GM20000 (cell line): ENCODE measurements around the gene POU2F3.

Experiments
- DNase-seq: peaks from one replicate; pipeline ENCODE4 v3.0.0; 2012; ENCODE audit warnings: low spot score
- TF ChIP-seq, protein P1 (sequence below): IDR thresholded peaks from 2 replicates; pipeline ENCODE4 v1.5.1; 2012; ENCODE audit warnings: mild to moderate bottlenecking, control low read depth; ENCODE audit errors: extremely low read depth, missing control alignments

The POU2F3 gene

GRCh38 chr11:120298461-120298860 is 58.5 kb downstream of the POU2F3 start:
- TF ChIP-seq, protein P1, sequence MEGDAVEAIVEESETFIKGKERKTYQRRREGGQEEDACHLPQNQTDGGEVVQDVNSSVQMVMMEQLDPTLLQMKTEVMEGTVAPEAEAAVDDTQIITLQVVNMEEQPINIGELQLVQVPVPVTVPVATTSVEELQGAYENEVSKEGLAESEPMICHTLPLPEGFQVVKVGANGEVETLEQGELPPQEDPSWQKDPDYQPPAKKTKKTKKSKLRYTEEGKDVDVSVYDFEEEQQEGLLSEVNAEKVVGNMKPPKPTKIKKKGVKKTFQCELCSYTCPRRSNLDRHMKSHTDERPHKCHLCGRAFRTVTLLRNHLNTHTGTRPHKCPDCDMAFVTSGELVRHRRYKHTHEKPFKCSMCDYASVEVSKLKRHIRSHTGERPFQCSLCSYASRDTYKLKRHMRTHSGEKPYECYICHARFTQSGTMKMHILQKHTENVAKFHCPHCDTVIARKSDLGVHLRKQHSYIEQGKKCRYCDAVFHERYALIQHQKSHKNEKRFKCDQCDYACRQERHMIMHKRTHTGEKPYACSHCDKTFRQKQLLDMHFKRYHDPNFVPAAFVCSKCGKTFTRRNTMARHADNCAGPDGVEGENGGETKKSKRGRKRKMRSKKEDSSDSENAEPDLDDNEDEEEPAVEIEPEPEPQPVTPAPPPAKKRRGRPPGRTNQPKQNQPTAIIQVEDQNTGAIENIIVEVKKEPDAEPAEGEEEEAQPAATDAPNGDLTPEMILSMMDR, result no peak

DNA sequence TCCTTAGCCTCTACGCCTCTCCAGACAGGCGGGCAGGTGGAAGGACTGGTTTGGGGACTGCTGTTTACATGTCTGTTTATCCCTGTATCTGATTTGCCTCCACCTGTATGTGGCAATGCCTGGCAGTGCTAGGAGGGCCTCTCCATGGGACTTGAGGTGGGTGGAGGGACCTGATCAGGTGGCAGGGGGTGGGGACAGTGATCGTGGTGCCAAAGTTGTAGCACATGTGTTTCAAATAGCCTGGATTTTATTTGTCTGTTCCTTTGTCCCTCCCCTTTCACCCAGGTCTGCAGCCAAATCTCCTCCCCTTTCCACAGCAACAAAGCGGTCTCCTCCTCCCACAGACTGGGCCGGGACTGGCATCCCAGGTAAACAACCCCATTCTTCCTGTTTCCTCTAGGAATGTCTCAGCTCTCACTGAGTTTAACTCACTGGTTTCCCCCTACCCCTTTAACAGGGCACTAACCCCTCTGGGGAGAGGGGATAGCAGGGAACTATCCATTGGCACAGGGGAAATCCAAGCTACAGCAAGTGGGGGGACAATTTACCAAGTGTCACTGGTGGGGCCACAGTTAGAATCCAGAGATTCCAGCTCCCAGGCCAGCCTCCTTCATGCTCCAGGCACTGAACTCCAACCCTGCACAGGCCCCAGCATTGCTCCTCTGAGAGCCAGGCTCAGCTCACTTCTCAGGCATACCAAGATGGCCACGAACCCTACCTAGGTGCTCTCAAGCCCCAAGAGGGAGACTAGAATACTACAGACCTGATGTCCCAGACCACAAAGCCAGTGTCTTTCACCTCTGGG is 62.3 kb downstream of the POU2F3 start:
- no peak for DNase-seq
- TF ChIP-seq, protein P1, result no peak

More at GRCh38 chr11:120298461-120298860, 58.5 kb downstream of the POU2F3 start:
- no peak for DNase-seq

DNA sequence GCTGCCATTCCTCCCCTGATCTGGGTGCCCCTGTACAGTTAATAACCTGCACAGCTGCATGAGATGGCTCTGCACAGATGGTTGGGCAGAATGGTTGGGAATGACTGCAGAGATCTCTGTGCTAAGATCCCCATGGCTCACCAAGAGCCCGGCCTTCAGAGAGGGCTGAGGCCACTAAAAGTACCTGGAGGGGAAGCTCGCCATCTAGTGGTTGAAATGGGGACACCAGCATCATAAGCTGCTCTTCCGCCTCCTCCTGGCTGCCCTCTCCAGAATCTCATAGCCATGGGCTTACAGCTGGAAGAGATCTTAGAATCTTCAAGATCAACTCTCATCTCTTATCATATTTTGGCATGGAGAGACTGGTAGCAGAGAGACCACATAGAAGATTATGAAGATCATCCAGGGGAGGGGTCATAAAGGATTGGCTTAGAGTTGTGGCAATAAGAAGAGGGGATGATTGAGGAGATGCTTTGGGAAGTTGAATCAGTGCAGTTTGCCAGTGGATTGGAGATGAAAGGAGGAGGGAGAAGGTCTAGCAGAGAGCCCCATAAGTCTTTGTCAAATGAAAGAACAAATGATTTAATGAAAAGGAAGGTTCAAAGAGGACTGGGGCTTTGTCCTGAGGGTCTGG is 63.2 kb downstream of the POU2F3 start:
- peak; percentile 79 for DNase-seq
- TF ChIP-seq, protein P1, result peak; percentile 92

- peak; percentile 42 for DNase-seq
- TF ChIP-seq, protein P1, result no peak
Measured at GRCh38 chr11:120304526-120304925, 64.6 kb downstream of the POU2F3 start.

DNA sequence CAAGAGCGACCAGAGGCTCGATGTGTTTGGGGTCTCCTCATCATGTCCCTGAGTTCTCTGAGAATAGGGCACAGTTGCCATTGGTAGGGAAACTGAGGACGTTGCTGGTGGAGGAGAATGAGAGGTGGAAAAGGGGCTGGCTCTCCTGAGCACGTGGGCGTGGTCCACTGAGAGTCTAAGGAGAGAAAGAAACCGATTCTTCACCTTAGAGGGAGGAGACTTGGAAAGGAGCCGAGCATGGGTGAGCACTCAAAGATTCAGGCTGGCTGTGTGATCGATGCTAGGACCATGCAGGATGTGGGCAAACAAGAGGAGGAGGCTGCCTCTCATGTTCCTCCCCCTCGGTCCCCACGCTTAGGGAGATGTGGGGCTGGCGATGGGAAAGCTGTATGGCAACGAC is 65.3 kb downstream of the POU2F3 start:
- no peak for DNase-seq

GRCh38 chr11:120306519-120307242 is 66.7 kb downstream of the POU2F3 start:
- TF ChIP-seq, protein P1, result no peak
- DNase-seq, result no peak

More for the DNA sequence above, 65.3 kb downstream of the POU2F3 start:
- TF ChIP-seq, protein P1, result no peak

DNA sequence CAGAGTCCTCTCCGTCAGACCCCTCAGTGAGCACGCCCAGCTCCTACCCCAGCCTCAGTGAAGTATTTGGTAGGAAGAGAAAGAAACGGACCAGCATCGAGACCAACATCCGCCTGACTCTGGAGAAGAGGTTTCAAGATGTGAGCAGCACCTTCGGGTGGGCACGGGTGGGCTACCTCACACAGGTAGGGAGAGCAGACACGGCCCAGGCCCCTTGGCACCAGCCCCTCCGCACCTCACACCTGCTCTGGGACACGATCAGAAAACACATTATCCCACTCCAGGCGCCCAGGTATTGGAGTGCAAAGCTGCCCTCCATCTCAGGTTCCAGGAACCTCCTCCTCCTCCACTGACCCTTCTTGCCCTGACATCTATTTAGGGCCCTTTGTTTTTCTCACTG is 67.5 kb downstream of the POU2F3 start:
- TF ChIP-seq, protein P1, result no peak
- no peak for DNase-seq
